Prostate gland (tissue), 2 donors: Measurements from ENCODE around the gene SERINC5. TPM values are rescaled to one million over a fixed set of nuclear protein-coding genes. Genes with fewer than 3 reads are reported as not detected.

Experiments
- DNase-seq: peaks from one replicate; pipeline ENCODE4 v3.0.0-alpha.2; 2019; ENCODE audit warnings: low spot score
- H3K27ac ChIP-seq, 2 donors: fragments of 200-600 bp; sonication (generic); 2 replicates each; pipeline ENCODE4 v1.5.1; 2017 to 2019
- H3K27me3 ChIP-seq: fragments of 200-600 bp; sonication (generic); replicated peaks from 2 replicates; pipeline ENCODE4 v1.5.1; 2019; ENCODE audit not compliant: insufficient read depth
- H3K36me3 ChIP-seq, 2 donors: fragments of 200-600 bp; sonication (generic); 1 replicate in 1 of 2; 2 replicates in 1 of 2; pipeline versions ENCODE4 v1.5.1 to v1.8.1; 2017 to 2019
- H3K4me1 ChIP-seq: fragments of 200-600 bp; sonication (generic); replicated peaks from 2 replicates; pipeline ENCODE4 v1.5.1; 2019
- H3K4me3 ChIP-seq, 2 donors: fragments of 200-600 bp; sonication (generic); 2 replicates each; pipeline ENCODE4 v1.5.1; 2017 to 2019
- H3K9me3 ChIP-seq: fragments of 200-600 bp; sonication (generic); 2 replicates; pipeline ENCODE4 v1.5.1; 2017
- CTCF ChIP-seq, 4 experiments: fragments of 200-600 bp in 2 of 4; fragments of 450-650 bp in 2 of 4; sonication (generic) in 2 of 4; IDR thresholded peaks; 1 replicate in 3 of 4; 2 replicates in 1 of 4; pipeline ENCODE4 v1.5.1; 2016 to 2019; ENCODE audit warnings: antibody characterized with exemption in 4 of 4, mild to moderate bottlenecking in 2 of 4, moderate library complexity in 2 of 4
- POLR2A ChIP-seq: fragments of 450-650 bp; IDR thresholded peaks from one replicate; pipeline ENCODE4 v1.6.1; 2016; ENCODE audit warnings: antibody characterized with exemption, mild to moderate bottlenecking
- POLR2AphosphoS5 ChIP-seq: sonication (generic); formaldehyde crosslinking; IDR thresholded peaks from one replicate; pipeline ENCODE4 v1.6.1; 2017; ENCODE audit warnings: antibody characterized with exemption
- WGBS: methylation state at CpG from one replicate; pipeline ENCODE4 v1.1.5; 2018; 5-methylcytosine and 5-hydroxymethylcytosine counted together
- intact Hi-C: fragments of 100-400 bp; cut with DNase I; formaldehyde crosslinking; loops from one replicate; pipeline ENCODE4 v1.14.2; 2022
- total RNA-seq, 2 donors: library from RNA; depleted of rRNA; stranded (reverse); fragments of >200 nt; gene quantifications; one replicate each; pipeline ENCODE4 v1.1.0, GENCODE V29; 2016

The SERINC5 gene
- total RNA-seq, 2 donors from 2014 or later: 127 to 205 TPM

- Histone ChIP-seq H3K4me1 (peaks cover 15% of the 10 kb centered on the region), H3K9me3 (no peaks in the 10 kb centered on the region), H3K27ac (no peak overlapping the region), H3K36me3 (no peaks in the 10 kb centered on the region), H3K27me3 (no peaks in the 10 kb centered on the region), H3K4me3 (no peak overlapping the region)
- WGBS: 86% methylated on average over 3 of the region's 3 CpGs
- TF ChIP-seq POLR2A: no peak
- TF ChIP-seq CTCF (IDR thresholded peaks at IDR 0.05): no peak
- no peak for TF ChIP-seq POLR2AphosphoS5
- DNase-seq: no peak
- intact Hi-C loops: no loop called here
Observed at GRCh38 chr5:80242849-80243248, 13.0 kb downstream of the SERINC5 start.

GRCh38 chr5:80240368-80240986, 15.4 kb downstream of the SERINC5 start:
- no peak for TF ChIP-seq POLR2A
- TF ChIP-seq CTCF (IDR thresholded peaks at IDR 0.05): no peak
- TF ChIP-seq POLR2AphosphoS5: no peak
- DNase-seq: no peak
- Histone ChIP-seq H3K27ac (no peak overlapping the region), H3K4me3 (no peak overlapping the region), H3K4me1 (peaks cover 6% of the 10 kb centered on the region), H3K9me3 (no peaks in the 10 kb centered on the region), H3K27me3 (no peaks in the 10 kb centered on the region), H3K36me3 (no peaks in the 10 kb centered on the region)
- intact Hi-C loops: no loop called here
- 90% methylated on average over 8 of the region's 8 CpGs for whole genome bisulfite sequencing

- TF ChIP-seq CTCF (IDR thresholded peaks at IDR 0.05): no peak
- TF ChIP-seq POLR2A: no peak
- TF ChIP-seq POLR2AphosphoS5: no peak
- peaks cover 6% of the 10 kb centered on the region for H3K4me1 ChIP-seq
- DNase-seq: no peak
- intact Hi-C loops: no loop called here
- H3K36me3 ChIP-seq: no peaks in the 10 kb centered on the region
- H3K27me3 ChIP-seq: no peaks in the 10 kb centered on the region
- H3K27ac ChIP-seq: no peak overlapping the region
- H3K4me3 ChIP-seq: no peak overlapping the region
- no peaks in the 10 kb centered on the region for H3K9me3 ChIP-seq
- WGBS: 53% methylated on average over 4 of the region's 4 CpGs
Observed at GRCh38 chr5:80239680-80240367, 16.0 kb downstream of the SERINC5 start.

- Histone ChIP-seq H3K4me3 (no peak overlapping the region), H3K4me1 (peaks cover 6% of the 10 kb centered on the region), H3K9me3 (no peaks in the 10 kb centered on the region), H3K36me3 (no peaks in the 10 kb centered on the region), H3K27ac (no peak overlapping the region), H3K27me3 (no peaks in the 10 kb centered on the region)
- DNase-seq: no peak
- WGBS: 25% methylated on average over 8 of the region's 8 CpGs
- TF ChIP-seq POLR2AphosphoS5: no peak
- no peak for TF ChIP-seq CTCF (IDR thresholded peaks at IDR 0.05)
- intact Hi-C loops: no loop called here
Observed at GRCh38 chr5:80238778-80239679, 16.8 kb downstream of the SERINC5 start.
